Measurements from ENCODE around the gene ELAVL4. TPM values are rescaled to one million over a fixed set of nuclear protein-coding genes. Genes with fewer than 3 reads are reported as not detected.

ELAVL4 gene
- not detected in 2 replicates for total RNA-seq

GRCh38 chr1:50108497-50109059 is at the start of gene ELAVL4:
Gene ELAVL4 (plus strand): TSS chr1:50108920. CDS start chr1:50109190, 270 bp downstream.

Other genes starting within 250 kb of the ELAVL4 start
- gene AGBL4, start 85.0 kb upstream of the ELAVL4 start, total RNA-seq, result not detected in 2 replicates

Measured in thoracic aorta endothelial cell (primary cell).